NCI-H1417 (cell line): ENCODE results near the gene PPP1R7.

Experiments
- DNase-seq, 3 experiments: peaks; one replicate each; lab custom pipeline; 2025; lab: John Stamatoyannopoulos, UW

Gene PPP1R7

GRCh38 chr2:241120440-241120839 lies 29.8 kb upstream of the PPP1R7 start:
- no peak for DNase-seq

GRCh38 chr2:241121008-241121407 lies 29.3 kb upstream of the PPP1R7 start:
- DNase-seq = no peak

GRCh38 chr2:241122376-241123002 lies 27.8 kb upstream of the PPP1R7 start:
- no peak for DNase-seq

GRCh38 chr2:241123816-241124536 lies 26.3 kb upstream of the PPP1R7 start:
- DNase-seq = no peak

- no peak for DNase-seq
Measured at GRCh38 chr2:241125626-241126025, 24.6 kb upstream of the PPP1R7 start.

- DNase-seq = no peak
Measured at GRCh38 chr2:241126201-241126611, 24.1 kb upstream of the PPP1R7 start.

- DNase-seq = no peak
Measured at GRCh38 chr2:241126771-241127202, 23.5 kb upstream of the PPP1R7 start.

GRCh38 chr2:241128266-241128665 lies 22.0 kb upstream of the PPP1R7 start:
- DNase-seq = no peak

- no peak for DNase-seq
Measured at GRCh38 chr2:241129086-241129871, 21.0 kb upstream of the PPP1R7 start.

GRCh38 chr2:241130316-241130715 lies 20.0 kb upstream of the PPP1R7 start:
- DNase-seq = no peak

- DNase-seq = no peak
Measured at GRCh38 chr2:241131531-241131930, 18.7 kb upstream of the PPP1R7 start.

GRCh38 chr2:241132538-241133435 lies 17.5 kb upstream of the PPP1R7 start:
- DNase-seq = no peak

- DNase-seq = no peak
Measured at GRCh38 chr2:241133436-241133820, 16.8 kb upstream of the PPP1R7 start.

- no peak for DNase-seq
Measured at GRCh38 chr2:241134711-241135110, 15.6 kb upstream of the PPP1R7 start.

- no peak for DNase-seq
Measured at GRCh38 chr2:241135737-241136136, 14.5 kb upstream of the PPP1R7 start.

GRCh38 chr2:241136191-241136590 lies 14.1 kb upstream of the PPP1R7 start:
- no peak for DNase-seq

- DNase-seq = no peak
Measured at GRCh38 chr2:241136661-241137260, 13.5 kb upstream of the PPP1R7 start.

- no peak for DNase-seq
Measured at GRCh38 chr2:241137276-241138190, 12.7 kb upstream of the PPP1R7 start.

GRCh38 chr2:241138471-241138870 lies 11.8 kb upstream of the PPP1R7 start:
- no peak for DNase-seq
